Keratinocyte (primary cell): Measurements from ENCODE around the gene AGAP1. TPM values are rescaled to one million over a fixed set of nuclear protein-coding genes. Genes with fewer than 3 reads are reported as not detected.

Experiments used
- DNase-seq: peaks from one replicate; pipeline ENCODE4 v3.0.0-alpha.2; 2011; ENCODE audit warnings: low read depth, missing footprints, low spot score
- FAIRE-seq: peaks from 2 replicates; lab custom pipeline; 2011; peaks lifted over from hg19 to GRCh38; lab: Jason Lieb, UNC
- H2AFZ ChIP-seq: 2 replicates; pipeline ENCODE4 v1.6.0; 2012; ENCODE audit warnings: low read length, control low read depth, inconsistent platforms; ENCODE audit not compliant: control insufficient read depth
- H3K27ac ChIP-seq: 2 replicates; pipeline ENCODE4 v1.5.1; 2011; ENCODE audit warnings: low read length; ENCODE audit not compliant: control insufficient read depth, insufficient read depth
- H3K27me3 ChIP-seq: 3 replicates; pipeline ENCODE4 v1.6.0; 2011; ENCODE audit warnings: low read length; ENCODE audit not compliant: control insufficient read depth, insufficient read depth; ENCODE audit errors: extremely low read depth
- H3K36me3 ChIP-seq, 2 experiments: 2 replicates in 1 of 2; 3 replicates in 1 of 2; pipeline ENCODE4 v1.5.1; 2011; ENCODE audit warnings: low read length in 2 of 2, mild to moderate bottlenecking in 1 of 2; ENCODE audit not compliant: control insufficient read depth in 2 of 2, insufficient read depth in 2 of 2; ENCODE audit errors: extremely low read depth in 1 of 2
- H3K4me1 ChIP-seq: 3 replicates; pipeline ENCODE4 v1.5.1; 2011; ENCODE audit warnings: low read length; ENCODE audit not compliant: control insufficient read depth, insufficient read depth; ENCODE audit errors: extremely low read depth
- H3K4me2 ChIP-seq: 3 replicates; pipeline ENCODE4 v1.6.0; 2011; ENCODE audit warnings: low read depth, low read length; ENCODE audit not compliant: control insufficient read depth, insufficient read depth; ENCODE audit errors: extremely low read depth
- H3K4me3 ChIP-seq, 3 experiments: fragments of 200-600 bp in 1 of 3; sonication (generic) in 1 of 3; 2 replicates in 2 of 3; 3 replicates in 1 of 3; pipeline ENCODE4 v1.5.1; 2011 to 2016; ENCODE audit warnings: low read length in 3 of 3, mild to moderate bottlenecking in 3 of 3, control low read depth in 2 of 3, inconsistent platforms in 1 of 3, low read depth in 1 of 3, mixed read lengths in 1 of 3, mixed run types in 1 of 3, moderate library complexity in 1 of 3; ENCODE audit not compliant: control insufficient read depth in 2 of 3, insufficient read depth in 2 of 3; ENCODE audit errors: extremely low read depth in 1 of 3
- H3K79me2 ChIP-seq: 2 replicates; pipeline ENCODE4 v1.6.0; 2012; ENCODE audit warnings: low read length; ENCODE audit not compliant: control insufficient read depth, insufficient read depth
- H3K9ac ChIP-seq: 3 replicates; pipeline ENCODE4 v1.6.0; 2011; ENCODE audit warnings: low read length; ENCODE audit not compliant: control insufficient read depth, insufficient read depth; ENCODE audit errors: extremely low read depth
- H3K9me1 ChIP-seq: 3 replicates; pipeline ENCODE4 v1.6.0; 2011; ENCODE audit warnings: low read length; ENCODE audit not compliant: control insufficient read depth, insufficient read depth; ENCODE audit errors: extremely low read depth
- H3K9me3 ChIP-seq: 2 replicates; pipeline ENCODE4 v1.5.1; 2012; ENCODE audit warnings: low read depth, low read length; ENCODE audit not compliant: control insufficient read depth
- H4K20me1 ChIP-seq: 3 replicates; pipeline ENCODE4 v1.6.0; 2011; ENCODE audit warnings: low read length; ENCODE audit not compliant: control insufficient read depth, insufficient read depth; ENCODE audit errors: extremely low read depth
- EZH2 ChIP-seq: IDR thresholded peaks from one replicate; pipeline ENCODE4 v1.6.1; 2012; ENCODE audit warnings: inconsistent platforms, mild to moderate bottlenecking, low read length, moderate library complexity
- dilution Hi-C: fragments of 300-500 bp; cut with MboI; formaldehyde crosslinking; loops from one replicate; pipeline ENCODE4 v1.7.0; 2020; ENCODE audit warnings: low sequenced_read_pairs; ENCODE audit not compliant: extremely low pct_ligation_motif_present
- polyA plus RNA-seq, 5 experiments: library from polyadenylated mRNA; depleted of rRNA in 3 of 5; stranded (reverse) in 3 of 5; stranded (forward) in 1 of 5; unstranded in 1 of 5; fragments of >200 nt; gene quantifications; 1 replicate in 1 of 5; 2 replicates in 3 of 5; 3 replicates in 1 of 5; pipeline versions ENCODE4 v1.2.1 to v1.2.3, GENCODE V29; 2011 to 2012; ENCODE audit warnings: missing spikeins in 2 of 5, low read depth in 1 of 5, low replicate concordance in 1 of 5
- TF ChIP-seq, protein P1 (sequence below), 3 experiments: IDR thresholded peaks in 1 of 3; conservative IDR thresholded peaks in 1 of 3; optimal IDR thresholded peaks in 1 of 3; 2 replicates in 2 of 3; 3 replicates in 1 of 3; pipeline versions ENCODE3 to v1.5.1; 2011; ENCODE audit warnings: low read length in 3 of 3, mild to moderate bottlenecking in 3 of 3, moderate library complexity in 2 of 3, control low read depth in 1 of 3, inconsistent platforms in 1 of 3; ENCODE audit not compliant: insufficient read depth in 2 of 3; ENCODE audit errors: extremely low read depth in 1 of 3

AGAP1 gene
- polyA plus RNA-seq, 1 donor (not counting 4 experiments of a cell fraction or from before 2014, with no cell fraction given): 12.6 TPM

DNA sequence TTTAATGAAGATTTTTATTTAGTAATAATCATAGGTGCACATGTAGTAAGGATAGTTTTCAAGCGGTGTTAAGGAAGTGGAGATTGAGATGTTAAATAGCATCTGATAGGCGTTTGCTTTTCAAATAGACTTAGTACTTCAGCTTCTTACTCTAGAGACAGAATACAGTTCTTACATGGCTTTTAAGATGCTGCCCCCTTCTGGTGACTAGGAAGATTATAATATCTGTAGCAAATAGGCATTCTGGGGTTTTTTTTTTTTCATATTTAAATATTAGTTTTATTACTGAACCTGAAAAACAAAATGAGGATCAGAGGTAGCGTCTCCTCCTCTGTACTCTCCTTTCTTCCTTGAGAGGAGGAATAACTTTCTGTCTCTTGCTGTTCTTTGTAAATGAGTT lies 100.2 kb downstream of the AGAP1 start:
- TF ChIP-seq, protein P1, sequence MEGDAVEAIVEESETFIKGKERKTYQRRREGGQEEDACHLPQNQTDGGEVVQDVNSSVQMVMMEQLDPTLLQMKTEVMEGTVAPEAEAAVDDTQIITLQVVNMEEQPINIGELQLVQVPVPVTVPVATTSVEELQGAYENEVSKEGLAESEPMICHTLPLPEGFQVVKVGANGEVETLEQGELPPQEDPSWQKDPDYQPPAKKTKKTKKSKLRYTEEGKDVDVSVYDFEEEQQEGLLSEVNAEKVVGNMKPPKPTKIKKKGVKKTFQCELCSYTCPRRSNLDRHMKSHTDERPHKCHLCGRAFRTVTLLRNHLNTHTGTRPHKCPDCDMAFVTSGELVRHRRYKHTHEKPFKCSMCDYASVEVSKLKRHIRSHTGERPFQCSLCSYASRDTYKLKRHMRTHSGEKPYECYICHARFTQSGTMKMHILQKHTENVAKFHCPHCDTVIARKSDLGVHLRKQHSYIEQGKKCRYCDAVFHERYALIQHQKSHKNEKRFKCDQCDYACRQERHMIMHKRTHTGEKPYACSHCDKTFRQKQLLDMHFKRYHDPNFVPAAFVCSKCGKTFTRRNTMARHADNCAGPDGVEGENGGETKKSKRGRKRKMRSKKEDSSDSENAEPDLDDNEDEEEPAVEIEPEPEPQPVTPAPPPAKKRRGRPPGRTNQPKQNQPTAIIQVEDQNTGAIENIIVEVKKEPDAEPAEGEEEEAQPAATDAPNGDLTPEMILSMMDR (optimal IDR thresholded peaks at IDR 0.05 in 1 of 3, IDR thresholded peaks at IDR 0.05 in 1 of 3, conservative IDR thresholded peaks at IDR 0.05 in 1 of 3; ENCODE audit: extremely low read depth in 1 of 3, insufficient read depth in 2 of 3, low read length in 3 of 3): peak in 2 of 3 experiments; percentile 29 to 51
- TF ChIP-seq EZH2: no peak
- FAIRE-seq (peak; percentile 73), DNase-seq (peak; percentile 35)
- H3K4me1 ChIP-seq: no peaks in the 10 kb centered on the region
- H3K9ac ChIP-seq: no peak overlapping the region
- H3K36me3 ChIP-seq: peaks cover 0 to 3% of the 10 kb centered on the region in 2 experiments
- H3K79me2 ChIP-seq: peaks cover 12% of the 10 kb centered on the region
- H3K4me2 ChIP-seq: no peak overlapping the region
- H3K9me1 ChIP-seq: no peaks in the 10 kb centered on the region
- H3K27me3 ChIP-seq: no peaks in the 10 kb centered on the region
- dilution Hi-C loops: no loop called here
- no peak overlapping the region for H2AFZ ChIP-seq
- peaks cover 4% of the 10 kb centered on the region for H4K20me1 ChIP-seq
- no peak overlapping the region for H3K27ac ChIP-seq
- H3K9me3 ChIP-seq: no peaks in the 10 kb centered on the region
- no peak overlapping the region for H3K4me3 ChIP-seq

DNA sequence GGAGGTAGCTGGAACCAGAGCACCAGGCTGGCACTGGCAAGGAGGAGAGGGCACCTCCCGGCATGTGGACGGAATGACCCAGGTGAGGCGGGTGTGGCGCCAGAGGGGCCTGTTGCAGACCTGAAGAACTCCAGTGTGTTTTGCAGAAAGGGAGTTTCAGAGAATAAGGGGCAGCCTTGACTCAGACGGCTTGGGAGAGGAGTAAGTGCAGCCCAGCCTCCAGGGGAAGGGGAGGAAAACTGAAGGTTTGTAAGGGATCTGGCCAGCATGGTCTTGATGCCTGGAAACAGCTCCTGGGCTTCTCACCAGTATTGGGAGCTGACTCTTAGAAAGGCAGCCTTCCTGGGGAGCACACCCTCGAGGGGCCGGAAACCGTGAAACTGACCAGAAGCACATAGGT lies 101.1 kb downstream of the AGAP1 start:
- dilution Hi-C loops: no loop called here
- Histone ChIP-seq H2AFZ (no peak overlapping the region), H3K4me2 (no peak overlapping the region), H3K9me3 (no peaks in the 10 kb centered on the region), H3K27ac (no peak overlapping the region), H3K4me1 (no peaks in the 10 kb centered on the region), H3K36me3 (peaks cover 0 to 3% of the 10 kb centered on the region in 2 experiments), H3K9me1 (no peaks in the 10 kb centered on the region), H3K79me2 (peaks cover 16% of the 10 kb centered on the region), H4K20me1 (peaks cover 4% of the 10 kb centered on the region), H3K9ac (no peak overlapping the region), H3K27me3 (no peaks in the 10 kb centered on the region), H3K4me3 (no peak overlapping the region)
- FAIRE-seq (no peak), DNase-seq (no peak)
- TF ChIP-seq EZH2: no peak
- TF ChIP-seq, protein P1 (optimal IDR thresholded peaks at IDR 0.05 in 1 of 3, IDR thresholded peaks at IDR 0.05 in 1 of 3, conservative IDR thresholded peaks at IDR 0.05 in 1 of 3; ENCODE audit: extremely low read depth in 1 of 3, insufficient read depth in 2 of 3, low read length in 3 of 3): no peak
